GM23338 (cell line): ENCODE data around the gene GFRA4. TPM values are rescaled to one million over a fixed set of nuclear protein-coding genes. Genes with fewer than 3 reads are reported as not detected.

Experiments used
- ATAC-seq: fragments of 200-7000 bp; cut with Tn5 transposase; 3 replicates; pipeline ENCODE4 v1.9.1; 2020
- DNase-seq: peaks from one replicate; pipeline ENCODE4 v3.0.0-alpha.2; 2015; ENCODE audit warnings: low spot score
- H2AFZ ChIP-seq: fragments of 200-600 bp; sonication (generic); 2 replicates; pipeline ENCODE4 v1.8.0; 2016; ENCODE audit warnings: antibody characterized with exemption, mild to moderate bottlenecking, moderate library complexity
- H3F3A ChIP-seq: fragments of 200-600 bp; sonication (generic); replicated peaks from 2 replicates; pipeline ENCODE4 v1.8.0; 2017; ENCODE audit warnings: antibody characterized with exemption, mixed run types, low read depth
- H3K27ac ChIP-seq: fragments of 200-600 bp; sonication (generic); 2 replicates; pipeline ENCODE4 v1.6.1; 2016; ENCODE audit warnings: low read depth
- H3K27me3 ChIP-seq: fragments of 200-600 bp; sonication (generic); 2 replicates; pipeline ENCODE4 v1.8.0; 2016; ENCODE audit warnings: mild to moderate bottlenecking, mixed run types, moderate library complexity; ENCODE audit not compliant: insufficient read depth
- H3K36me3 ChIP-seq: fragments of 200-600 bp; sonication (generic); 2 replicates; pipeline ENCODE4 v1.8.0; 2016; ENCODE audit warnings: mild to moderate bottlenecking; ENCODE audit not compliant: insufficient read depth
- H3K4me1 ChIP-seq: fragments of 200-600 bp; sonication (generic); 2 replicates; pipeline ENCODE4 v1.8.0; 2016; ENCODE audit warnings: mild to moderate bottlenecking, moderate library complexity; ENCODE audit not compliant: insufficient read depth
- H3K4me2 ChIP-seq: fragments of 200-600 bp; sonication (generic); 2 replicates; pipeline ENCODE4 v1.7.1; 2017; ENCODE audit warnings: mixed run types
- H3K4me3 ChIP-seq: fragments of 200-600 bp; sonication (generic); 2 replicates; pipeline ENCODE4 v1.6.1; 2016; ENCODE audit warnings: mixed run types
- H3K79me2 ChIP-seq: fragments of 200-600 bp; sonication (generic); replicated peaks from 2 replicates; pipeline ENCODE4 v1.8.0; 2017; ENCODE audit warnings: mild to moderate bottlenecking; ENCODE audit not compliant: insufficient read depth
- H3K9me2 ChIP-seq: fragments of 200-600 bp; sonication (generic); 2 replicates; pipeline ENCODE4 v1.8.0; 2017; ENCODE audit not compliant: insufficient read depth
- H4K20me1 ChIP-seq: fragments of 200-600 bp; sonication (generic); replicated peaks from 2 replicates; pipeline ENCODE4 v1.8.0; 2017; ENCODE audit warnings: mild to moderate bottlenecking; ENCODE audit not compliant: insufficient read depth
- H3K27ac Mint-ChIP-seq: 2 replicates; pipeline ENCODE4 v1.8.0; 2020; ENCODE audit warnings: inconsistent platforms, mild to moderate bottlenecking, moderate library complexity, mixed read lengths
- H3K27me3 Mint-ChIP-seq: 3 replicates; pipeline ENCODE4 v1.8.0; 2022; ENCODE audit warnings: low read depth, mild to moderate bottlenecking, moderate library complexity, mixed read lengths, inconsistent platforms; ENCODE audit not compliant: insufficient read depth, poor library complexity
- H3K36me3 Mint-ChIP-seq: 3 replicates; pipeline ENCODE4 v1.8.0; 2021; ENCODE audit warnings: low read depth, mild to moderate bottlenecking, inconsistent platforms, moderate library complexity, mixed read lengths
- H3K4me1 Mint-ChIP-seq: 3 replicates; pipeline ENCODE4 v1.8.0; 2020; ENCODE audit warnings: mild to moderate bottlenecking, inconsistent platforms, mixed read lengths
- H3K4me3 Mint-ChIP-seq: 3 replicates; pipeline ENCODE4 v1.8.0; 2021; ENCODE audit warnings: moderate library complexity, mild to moderate bottlenecking, inconsistent platforms, mixed read lengths
- H3K9me3 Mint-ChIP-seq: 3 replicates; pipeline ENCODE4 v1.8.0; 2020; ENCODE audit warnings: moderate library complexity, mild to moderate bottlenecking, inconsistent platforms, mixed read lengths
- CREB1 ChIP-seq: fragments of 250-450 bp; sonication (Bioruptor Pico); IDR thresholded peaks from 2 replicates; pipeline ENCODE4 v1.5.0; 2020; ENCODE audit warnings: low read depth, mild to moderate bottlenecking, moderate library complexity
- CTCF ChIP-seq, 2 experiments: fragments of 200-600 bp in 1 of 2; sonication (generic) in 1 of 2; conservative IDR thresholded peaks; 2 replicates each; pipeline versions ENCODE4 v1.5.1 to v1.6.1; 2016 to 2017; ENCODE audit warnings: antibody characterized with exemption in 2 of 2, low read depth in 2 of 2, mild to moderate bottlenecking in 2 of 2, moderate library complexity in 1 of 2
- ETS1 ChIP-seq: IDR thresholded peaks from 2 replicates; pipeline ENCODE4 v1.6.1; 2016; ENCODE audit warnings: antibody characterized with exemption
- EZH2 ChIP-seq: fragments of 200-600 bp; sonication (generic); IDR thresholded peaks from one replicate; pipeline ENCODE4 v1.8.0; 2017; ENCODE audit warnings: antibody characterized with exemption, mild to moderate bottlenecking, low read depth; ENCODE audit not compliant: unreplicated experiment
- EZH2phosphoT487 ChIP-seq: fragments of 200-600 bp; sonication (generic); IDR thresholded peaks from one replicate; pipeline ENCODE4 v1.8.1; 2018; ENCODE audit warnings: antibody characterized with exemption; ENCODE audit not compliant: unreplicated experiment
- JUNB ChIP-seq: IDR thresholded peaks from one replicate; pipeline ENCODE4 v1.6.1; 2016; ENCODE audit warnings: antibody characterized with exemption; ENCODE audit not compliant: unreplicated experiment
- POLR2AphosphoS5 ChIP-seq: IDR thresholded peaks from 2 replicates; pipeline ENCODE4 v1.6.1; 2016; ENCODE audit warnings: antibody characterized with exemption, low read depth
- REST ChIP-seq: IDR thresholded peaks from one replicate; pipeline ENCODE4 v1.6.1; 2018; ENCODE audit warnings: antibody characterized with exemption; ENCODE audit not compliant: unreplicated experiment
- STAT1 ChIP-seq: IDR thresholded peaks from one replicate; pipeline ENCODE4 v1.6.1; 2016; ENCODE audit warnings: antibody characterized with exemption; ENCODE audit not compliant: unreplicated experiment
- ZNF114 ChIP-seq: fragments of 250-450 bp; sonication (Bioruptor Pico); IDR thresholded peaks from 2 replicates; pipeline ENCODE4 v1.5.0; 2020; ENCODE audit warnings: mild to moderate bottlenecking, moderate library complexity
- ZNF331 ChIP-seq: fragments of 250-450 bp; sonication (Bioruptor Pico); IDR thresholded peaks from 2 replicates; pipeline ENCODE4 v1.5.0; 2020; ENCODE audit warnings: low read depth, mild to moderate bottlenecking, moderate library complexity
- ZNF462 ChIP-seq: fragments of 250-450 bp; sonication (Bioruptor Pico); IDR thresholded peaks from 2 replicates; pipeline ENCODE4 v1.5.0; 2020; ENCODE audit warnings: mild to moderate bottlenecking, moderate library complexity
- polyA plus RNA-seq: library from polyadenylated mRNA; unstranded; fragments of >200 nt; fragmentation: Nextera tagmentation; extraction: Ambion mirVana; gene quantifications from 2 replicates; pipeline ENCODE4 v1.2.1, GENCODE V29; 2016
- total RNA-seq: library from RNA; depleted of rRNA; stranded (reverse); fragments of >200 nt; shearing (Covaris generic); gene quantifications from 2 replicates; pipeline ENCODE4 v1.2.3, GENCODE V29; 2014

The GFRA4 gene
- total and polyA plus RNA-seq, 2 experiments from 2014 or later, result not detected

- H3F3A ChIP-seq, result no peaks in the 10 kb centered on the region
- H3K36me3 ChIP-seq, result no peaks in the 10 kb centered on the region
- Mint-ChIP-seq H3K9me3 (no peaks in the 10 kb centered on the region), H3K27me3 (peaks cover 5% of the 10 kb centered on the region), H3K4me3 (no peak overlapping the region), H3K27ac (no peak overlapping the region), H3K36me3 (no peaks in the 10 kb centered on the region), H3K4me1 (peaks cover 15% of the 10 kb centered on the region; the same call in 2 of the 3 replicates)
- no peak overlapping the region for H3K4me2 ChIP-seq
- H3K4me1 ChIP-seq, result no peaks in the 10 kb centered on the region; the same call in none of the 2 replicates
- H3K4me3 ChIP-seq, result no peak overlapping the region
- H3K27me3 ChIP-seq, result no peaks in the 10 kb centered on the region
- no peaks in the 10 kb centered on the region for H3K9me2 ChIP-seq
- H3K79me2 ChIP-seq, result no peaks in the 10 kb centered on the region
- H4K20me1 ChIP-seq, result no peaks in the 10 kb centered on the region; the same call in 1 of the 2 replicates
- no peak overlapping the region for H3K27ac ChIP-seq
- peak; percentile 38; the same call in 2 of the 3 replicates for ATAC-seq
- no peak overlapping the region for H2AFZ ChIP-seq
- DNase-seq, result no peak
- TF ChIP-seq CREB1 (no peak), EZH2phosphoT487 (no peak), CTCF (conservative IDR thresholded peaks at IDR 0.05; ENCODE audit: low read depth in 2 of 2) (no peak), POLR2AphosphoS5 (no peak), REST (no peak), STAT1 (no peak), EZH2 (no peak), ZNF331 (CRISPR knock-in tag) (no peak), ZNF114 (CRISPR knock-in tag) (no peak), ZNF462 (CRISPR knock-in tag) (no peak), ETS1 (no peak), JUNB (no peak)
Measured at GRCh38 chr20:3613821-3614440, 49.3 kb downstream of the GFRA4 start.
